Tibial nerve (tissue), 4 donors: ENCODE results near the gene PTPRM. TPM values are rescaled to one million over a fixed set of nuclear protein-coding genes. Genes with fewer than 3 reads are reported as not detected.

ENCODE experiments used
- DNase-seq, 2 donors: peaks; one replicate each; pipeline ENCODE4 v3.0.0-alpha.2; 2019; ENCODE audit warnings: low spot score in 2 of 2
- H3K27ac ChIP-seq, 4 donors: fragments of 200-600 bp; sonication (generic) in 3 of 4; one replicate each; pipeline ENCODE4 v1.5.1; 2017 to 2019; ENCODE audit warnings: mild to moderate bottlenecking in 1 of 4
- H3K27me3 ChIP-seq, 2 donors: fragments of 200-600 bp; sonication (generic) in 1 of 2; one replicate each; pipeline versions ENCODE4 v1.5.1 to v1.6.0; 2017 to 2019
- H3K36me3 ChIP-seq, 3 donors: fragments of 200-600 bp; sonication (generic); one replicate each; pipeline ENCODE4 v1.5.1; 2018 to 2019
- H3K4me1 ChIP-seq, 4 donors: fragments of 200-600 bp; sonication (generic) in 3 of 4; one replicate each; pipeline ENCODE4 v1.5.1; 2017 to 2019
- H3K4me3 ChIP-seq, 4 donors: fragments of 200-600 bp; sonication (generic) in 3 of 4; one replicate each; pipeline ENCODE4 v1.5.1; 2017 to 2019; ENCODE audit warnings: mild to moderate bottlenecking in 1 of 4, moderate library complexity in 1 of 4
- H3K9me3 ChIP-seq, 4 donors: fragments of 200-600 bp; sonication (generic) in 3 of 4; one replicate each; pipeline ENCODE4 v1.5.1; 2017 to 2019
- EP300 ChIP-seq, 2 donors: sonication (generic); formaldehyde crosslinking; IDR thresholded peaks; one replicate each; pipeline ENCODE4 v1.6.1; 2017; ENCODE audit warnings: antibody characterized with exemption in 2 of 2, mild to moderate bottlenecking in 1 of 2
- POLR2A ChIP-seq, 2 donors: fragments of 450-650 bp; IDR thresholded peaks; one replicate each; pipeline ENCODE4 v1.6.1; 2017; ENCODE audit warnings: antibody characterized with exemption in 2 of 2, mild to moderate bottlenecking in 2 of 2, moderate library complexity in 2 of 2
- WGBS, 2 donors: methylation state at CpG; one replicate each; pipeline ENCODE4 v1.1.5; 2018; 5-methylcytosine and 5-hydroxymethylcytosine counted together
- total RNA-seq, 4 donors: library from RNA; depleted of rRNA; stranded (reverse); fragments of >200 nt; gene quantifications; one replicate each; pipeline ENCODE4 v1.1.0, GENCODE V29; 2016
- TF ChIP-seq, protein P1 (sequence below), 5 experiments: fragments of 200-600 bp in 3 of 5; fragments of 450-650 bp in 2 of 5; sonication (generic) in 3 of 5; IDR thresholded peaks; one replicate each; pipeline ENCODE4 v1.5.1; 2016 to 2019; ENCODE audit warnings: antibody characterized with exemption in 5 of 5, mild to moderate bottlenecking in 3 of 5, moderate library complexity in 2 of 5

PTPRM gene
- total RNA-seq, 4 donors from 2014 or later, result 62.2 to 92.4 (median 80.7) TPM

DNA sequence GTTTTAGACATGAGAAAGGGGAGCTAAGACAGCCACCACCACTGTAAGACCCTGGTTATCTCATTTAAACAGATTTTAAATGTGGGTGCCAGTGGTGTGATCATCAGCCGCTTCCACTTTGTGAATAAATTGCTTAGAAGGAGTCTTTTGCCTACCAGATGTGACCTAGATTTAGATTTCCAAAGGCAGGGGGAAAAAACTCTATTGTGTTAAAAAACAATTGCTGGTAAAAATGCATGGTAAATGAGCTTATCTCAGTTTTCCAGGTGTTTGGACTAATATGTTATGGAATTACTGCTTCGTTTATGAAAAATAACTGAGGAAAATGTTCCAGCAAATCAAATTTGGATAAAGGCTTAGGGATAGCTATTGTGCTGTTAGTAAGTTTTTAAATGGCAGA, 575.8 kb downstream of the PTPRM start:
- DNase-seq, result no peak
- H3K27me3 ChIP-seq, result no peaks in the 10 kb centered on the region
- peaks cover 0 to 24% (median 3%) of the 10 kb centered on the region in 3 donors for H3K36me3 ChIP-seq
- peaks cover 0 to 18% (median 0%) of the 10 kb centered on the region in 4 donors for H3K9me3 ChIP-seq
- H3K4me1 ChIP-seq, result peaks cover 0 to 22% (median 0%) of the 10 kb centered on the region in 4 donors
- WGBS, 2 donors, result 68 to 71% methylated on average over 2 of the region's 2 CpGs
- no peak overlapping the region for H3K27ac ChIP-seq
- H3K4me3 ChIP-seq, result no peak overlapping the region
- TF ChIP-seq, protein P1, sequence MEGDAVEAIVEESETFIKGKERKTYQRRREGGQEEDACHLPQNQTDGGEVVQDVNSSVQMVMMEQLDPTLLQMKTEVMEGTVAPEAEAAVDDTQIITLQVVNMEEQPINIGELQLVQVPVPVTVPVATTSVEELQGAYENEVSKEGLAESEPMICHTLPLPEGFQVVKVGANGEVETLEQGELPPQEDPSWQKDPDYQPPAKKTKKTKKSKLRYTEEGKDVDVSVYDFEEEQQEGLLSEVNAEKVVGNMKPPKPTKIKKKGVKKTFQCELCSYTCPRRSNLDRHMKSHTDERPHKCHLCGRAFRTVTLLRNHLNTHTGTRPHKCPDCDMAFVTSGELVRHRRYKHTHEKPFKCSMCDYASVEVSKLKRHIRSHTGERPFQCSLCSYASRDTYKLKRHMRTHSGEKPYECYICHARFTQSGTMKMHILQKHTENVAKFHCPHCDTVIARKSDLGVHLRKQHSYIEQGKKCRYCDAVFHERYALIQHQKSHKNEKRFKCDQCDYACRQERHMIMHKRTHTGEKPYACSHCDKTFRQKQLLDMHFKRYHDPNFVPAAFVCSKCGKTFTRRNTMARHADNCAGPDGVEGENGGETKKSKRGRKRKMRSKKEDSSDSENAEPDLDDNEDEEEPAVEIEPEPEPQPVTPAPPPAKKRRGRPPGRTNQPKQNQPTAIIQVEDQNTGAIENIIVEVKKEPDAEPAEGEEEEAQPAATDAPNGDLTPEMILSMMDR (IDR thresholded peaks at IDR 0.05), result no peak
- no peak for TF ChIP-seq EP300 (IDR thresholded peaks at IDR 0.05)
- TF ChIP-seq POLR2A (IDR thresholded peaks at IDR 0.05), result no peak

DNA sequence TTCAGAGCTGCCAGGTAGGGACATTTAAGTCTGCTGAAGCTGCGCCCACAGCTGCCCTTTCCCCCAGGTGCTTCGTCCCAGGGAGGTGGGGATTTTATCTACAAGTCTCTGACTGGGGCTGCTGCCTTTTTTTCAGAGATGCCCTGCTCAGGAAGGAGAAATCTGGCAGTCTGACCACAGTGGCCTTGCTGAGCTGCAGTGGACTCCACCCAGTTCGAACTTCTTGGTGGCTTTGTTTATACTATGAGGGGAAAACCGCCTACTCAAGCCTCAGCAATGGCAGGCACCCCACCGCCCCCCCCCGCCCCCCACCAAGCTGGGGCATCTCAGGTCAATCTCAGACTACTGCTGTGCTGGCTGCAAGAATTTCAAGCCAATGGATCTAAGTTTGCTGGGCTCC, 584.1 kb downstream of the PTPRM start:
- peaks cover 0 to 20% (median 0%) of the 10 kb centered on the region in 3 donors for H3K36me3 ChIP-seq
- no peak overlapping the region for H3K4me3 ChIP-seq
- H3K27me3 ChIP-seq, result no peaks in the 10 kb centered on the region
- no peak overlapping the region for H3K27ac ChIP-seq
- H3K9me3 ChIP-seq, result peaks cover 0 to 11% (median 0%) of the 10 kb centered on the region in 4 donors
- no peak for TF ChIP-seq EP300 (IDR thresholded peaks at IDR 0.05)
- TF ChIP-seq, protein P1 (IDR thresholded peaks at IDR 0.05), result no peak
- no peak for TF ChIP-seq POLR2A (IDR thresholded peaks at IDR 0.05)
- no peaks in the 10 kb centered on the region for H3K4me1 ChIP-seq
- 68 to 83% methylated on average over 1 to 6 of the region's 6 CpGs for WGBS, 2 donors
- DNase-seq, result no peak

- Histone ChIP-seq H3K4me3 (no peak overlapping the region), H3K27me3 (no peaks in the 10 kb centered on the region), H3K9me3 (no peaks in the 10 kb centered on the region), H3K36me3 (peaks cover 0 to 29% (median 0%) of the 10 kb centered on the region in 3 donors), H3K4me1 (no peaks in the 10 kb centered on the region), H3K27ac (no peak overlapping the region)
- WGBS, 2 donors, result 90 to 94% methylated on average over 10 of the region's 10 CpGs
- DNase-seq, result no peak
- no peak for TF ChIP-seq POLR2A (IDR thresholded peaks at IDR 0.05)
- TF ChIP-seq EP300 (IDR thresholded peaks at IDR 0.05), result no peak
- TF ChIP-seq, protein P1 (IDR thresholded peaks at IDR 0.05), result no peak
Measured at GRCh38 chr18:8153887-8154583, 586.9 kb downstream of the PTPRM start.

GRCh38 chr18:8162802-8163201, 595.7 kb downstream of the PTPRM start:
- H3K27ac ChIP-seq, result no peak overlapping the region
- H3K4me1 ChIP-seq, result no peaks in the 10 kb centered on the region
- no peak for TF ChIP-seq EP300 (IDR thresholded peaks at IDR 0.05)
- TF ChIP-seq, protein P1 (IDR thresholded peaks at IDR 0.05), result no peak
- no peak for TF ChIP-seq POLR2A (IDR thresholded peaks at IDR 0.05)
- DNase-seq, result no peak
- no peaks in the 10 kb centered on the region for H3K27me3 ChIP-seq
- H3K9me3 ChIP-seq, result no peaks in the 10 kb centered on the region
- H3K4me3 ChIP-seq, result no peak overlapping the region
- 87 to 90% methylated on average over 5 of the region's 5 CpGs for WGBS, 2 donors
- peaks cover 0 to 10% (median 0%) of the 10 kb centered on the region in 3 donors for H3K36me3 ChIP-seq

- H3K4me1 ChIP-seq, result no peaks in the 10 kb centered on the region
- 90 to 95% methylated on average over 4 of the region's 4 CpGs for WGBS, 2 donors
- no peaks in the 10 kb centered on the region for H3K27me3 ChIP-seq
- H3K4me3 ChIP-seq, result no peak overlapping the region
- no peak for DNase-seq
- TF ChIP-seq, protein P1 (IDR thresholded peaks at IDR 0.05), result no peak
- TF ChIP-seq POLR2A (IDR thresholded peaks at IDR 0.05) (no peak), EP300 (IDR thresholded peaks at IDR 0.05) (no peak)
- no peak overlapping the region for H3K27ac ChIP-seq
- no peaks in the 10 kb centered on the region for H3K9me3 ChIP-seq
- H3K36me3 ChIP-seq, result peaks cover 0 to 8% (median 0%) of the 10 kb centered on the region in 3 donors
Measured at GRCh38 chr18:8163286-8163959, 596.3 kb downstream of the PTPRM start.
